ENCODE data around the gene ARL16.

ARL16 gene

GRCh38 chr17:81666092-81666341 lies 17.6 kb downstream of the ARL16 start:
- no peak for DNase-seq

DNA sequence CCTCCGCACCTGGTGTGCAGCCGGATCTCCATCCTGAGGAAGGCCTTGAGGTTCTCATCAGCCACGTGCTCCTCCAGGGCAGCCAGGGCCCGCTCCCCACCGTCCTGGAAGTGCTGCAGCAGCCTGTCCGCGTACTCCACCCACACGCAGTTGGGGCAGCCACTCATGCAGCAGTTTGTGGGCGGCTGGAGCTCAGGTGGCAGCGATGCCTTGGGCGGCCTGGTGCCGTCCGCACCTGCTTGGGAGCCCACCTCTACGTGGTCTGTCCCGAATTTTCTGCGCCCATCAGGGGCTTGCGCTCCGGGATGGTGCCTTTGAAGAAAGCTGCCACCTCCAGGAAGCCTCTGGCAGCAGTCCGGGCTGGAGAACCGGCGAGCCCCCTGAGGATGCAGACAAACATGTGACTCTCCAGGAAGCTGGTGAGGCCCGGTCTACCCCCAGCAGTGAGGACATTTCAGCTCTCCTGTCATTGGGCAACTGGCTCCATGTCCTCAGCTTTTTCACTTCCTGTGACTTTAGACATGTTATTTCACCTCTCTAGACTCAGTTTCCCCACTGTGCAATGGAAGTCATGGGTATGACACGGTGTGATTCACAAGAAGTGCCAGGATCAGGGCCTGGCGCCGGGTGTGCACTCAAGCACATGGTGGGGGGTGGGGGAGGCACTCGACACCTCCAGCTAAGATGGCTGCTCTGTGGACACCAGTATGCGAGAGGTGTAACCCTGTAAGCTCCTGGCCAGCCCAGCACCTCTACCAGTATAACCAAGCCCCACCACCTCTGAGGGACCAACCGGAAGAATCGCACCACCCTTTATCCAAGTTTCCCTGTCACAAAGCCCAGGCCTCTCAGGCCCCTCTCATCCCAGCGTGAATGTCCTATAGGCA lies 18.1 kb downstream of the ARL16 start:
- DNase-seq = peak in 1 of 2 donors; percentile 45

DNA sequence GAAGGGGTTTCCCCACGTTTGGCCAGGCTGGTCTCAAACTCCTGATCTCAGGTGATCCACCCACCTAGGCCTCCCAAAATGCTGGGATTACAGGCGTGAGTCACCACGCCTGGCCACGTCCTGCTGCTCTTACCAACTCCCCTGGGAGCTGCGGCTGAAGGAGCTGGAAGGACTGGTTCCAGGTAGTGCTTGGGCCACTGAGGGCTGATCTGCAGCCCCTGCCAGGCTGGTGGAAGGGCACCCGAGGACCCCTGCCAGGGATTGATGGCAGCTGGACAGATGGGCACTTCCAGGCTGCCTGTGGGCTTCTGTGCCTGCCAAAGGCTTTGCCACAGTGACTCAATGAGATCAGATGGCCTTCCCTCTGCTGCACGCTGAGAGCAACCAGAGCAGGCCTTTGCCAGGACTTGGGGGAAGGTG lies 19.5 kb downstream of the ARL16 start:
- DNase-seq = no peak

DNA sequence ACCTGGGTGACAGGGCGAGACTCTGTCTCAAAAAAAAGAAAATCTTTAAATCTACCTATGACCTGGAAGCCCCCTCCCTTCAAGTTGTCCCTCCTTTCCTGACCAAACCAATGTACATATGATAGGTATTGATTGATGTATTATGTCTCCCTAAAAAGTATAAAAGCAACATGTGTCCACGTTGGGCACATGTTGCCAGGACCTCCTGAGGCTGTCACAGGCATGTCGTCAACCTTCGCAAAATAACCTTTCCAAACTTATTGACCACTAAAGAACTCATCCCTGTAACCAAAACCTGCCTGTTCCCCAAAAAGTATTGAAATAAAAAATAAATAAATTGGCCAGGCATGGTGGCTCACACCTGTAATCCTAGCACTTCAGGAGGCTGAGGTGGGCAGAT lies 21.6 kb downstream of the ARL16 start:
- no peak for DNase-seq

GRCh38 chr17:81660441-81660840 lies 23.2 kb downstream of the ARL16 start:
- DNase-seq = no peak

GRCh38 chr17:81659038-81659437 lies 24.6 kb downstream of the ARL16 start:
- no peak for DNase-seq

DNA sequence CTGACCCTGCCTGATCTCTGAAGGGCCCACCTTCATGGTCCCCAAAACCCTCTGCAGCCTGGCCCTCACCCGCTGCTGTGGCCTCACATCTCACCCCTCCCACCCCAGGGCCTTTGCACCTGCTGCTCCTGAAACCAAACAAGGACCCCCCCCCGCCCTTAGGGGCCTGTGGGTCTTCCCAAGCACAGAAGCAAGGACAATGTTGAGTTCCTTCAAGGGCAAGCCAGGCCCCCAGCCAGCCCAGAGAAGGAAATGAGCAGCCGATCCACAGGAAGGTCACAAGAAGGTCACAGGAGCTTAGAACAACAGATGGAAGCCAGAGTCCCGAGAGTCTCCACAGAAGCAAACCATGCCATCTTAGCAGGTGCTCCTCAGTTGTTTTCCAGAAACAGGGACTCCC lies 26.8 kb downstream of the ARL16 start:
- no peak for DNase-seq

- DNase-seq = no peak
These were observed 27.4 kb downstream of the ARL16 start, which contains the start of gene PDE6G for GRCh38 chr17:81656118-81656743. Gene PDE6G, minus strand, starts transcription at chr17:81656542. Its CDS starts 3,237 bp downstream, at chr17:81653305.

GRCh38 chr17:81655378-81656117 lies 28.0 kb downstream of the ARL16 start:
- DNase-seq = no peak

GRCh38 chr17:81652906-81653771 lies 30.5 kb downstream of the ARL16 start:
- DNase-seq = no peak

DNA sequence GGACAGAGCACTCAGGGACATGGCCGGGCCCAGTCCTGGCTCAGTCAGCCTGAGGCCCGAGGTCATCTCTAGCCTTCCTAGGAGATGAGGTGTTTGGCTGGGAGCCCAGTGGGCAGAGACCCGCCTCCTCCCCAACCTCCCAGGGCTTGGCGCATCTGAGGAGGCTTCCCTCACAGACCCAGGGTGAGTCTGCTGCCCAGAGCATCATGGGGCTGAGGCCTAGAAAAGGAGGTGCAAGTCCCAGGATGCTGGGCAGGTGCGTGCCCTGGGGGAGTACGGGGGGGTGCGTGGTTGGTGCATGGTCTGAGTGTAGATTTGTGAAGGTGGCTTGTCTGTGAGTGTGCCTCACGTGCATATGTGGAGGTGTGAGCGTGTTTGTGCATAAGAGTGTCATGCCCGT lies 31.9 kb downstream of the ARL16 start:
- no peak for DNase-seq

GRCh38 chr17:81650951-81651350 lies 32.6 kb downstream of the ARL16 start:
- no peak for DNase-seq

DNA sequence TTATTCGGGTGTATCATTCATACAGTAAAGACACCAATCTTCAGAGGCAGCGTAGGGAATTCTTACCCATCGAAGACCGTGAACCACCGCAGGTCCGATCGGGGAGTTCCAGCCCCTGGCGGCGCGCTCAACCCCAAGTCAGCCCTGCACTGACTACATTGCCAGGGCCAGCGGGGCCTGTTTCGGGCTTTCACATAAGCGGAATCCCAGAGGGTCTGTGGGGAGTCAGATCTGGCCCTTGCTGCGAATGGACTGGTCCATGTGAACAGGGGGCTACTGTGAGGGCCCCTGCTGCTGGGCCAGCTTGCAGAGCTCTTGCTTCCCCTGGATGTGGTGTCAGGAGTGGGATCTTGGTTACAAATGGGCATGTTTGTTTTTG lies 34.9 kb downstream of the ARL16 start:
- no peak for DNase-seq

DNA sequence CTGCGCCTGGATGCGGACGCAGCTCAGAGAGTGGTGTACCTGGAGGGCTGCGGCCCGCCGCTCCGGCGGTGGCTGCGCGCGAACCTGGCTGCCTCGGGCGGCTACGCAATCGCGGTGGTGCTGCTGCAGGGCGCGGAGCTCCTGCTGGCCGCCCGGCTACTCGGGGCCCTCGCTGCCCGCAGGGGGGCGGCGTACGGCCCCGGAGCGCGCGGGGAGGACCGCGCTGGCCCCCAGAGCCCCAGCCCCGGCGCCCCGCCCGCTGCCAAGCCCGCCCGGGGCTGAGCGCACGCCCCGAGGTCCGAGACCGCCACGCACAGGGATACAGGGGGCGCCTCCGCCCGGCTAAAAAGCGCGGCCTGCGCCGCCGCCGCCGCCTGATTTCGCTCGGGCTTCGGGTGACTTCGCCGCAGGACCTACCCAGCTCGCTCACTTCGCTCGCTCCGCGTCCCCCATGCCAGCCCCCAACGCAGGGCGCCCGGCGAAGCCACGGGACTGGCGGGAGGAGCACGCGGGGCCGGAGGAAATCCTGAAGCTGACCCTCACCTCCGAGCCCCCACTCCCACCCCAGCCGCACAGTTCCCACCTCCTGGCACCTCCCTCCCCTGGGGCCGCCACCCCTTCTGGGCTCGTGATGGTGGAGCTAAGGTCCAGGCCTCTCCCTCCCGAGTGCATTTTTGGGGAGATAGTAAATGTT lies 35.4 kb downstream of the ARL16 start:
- DNase-seq = no peak

- no peak for DNase-seq
These were observed 36.0 kb downstream of the ARL16 start for GRCh38 chr17:81647640-81648012.

DNA sequence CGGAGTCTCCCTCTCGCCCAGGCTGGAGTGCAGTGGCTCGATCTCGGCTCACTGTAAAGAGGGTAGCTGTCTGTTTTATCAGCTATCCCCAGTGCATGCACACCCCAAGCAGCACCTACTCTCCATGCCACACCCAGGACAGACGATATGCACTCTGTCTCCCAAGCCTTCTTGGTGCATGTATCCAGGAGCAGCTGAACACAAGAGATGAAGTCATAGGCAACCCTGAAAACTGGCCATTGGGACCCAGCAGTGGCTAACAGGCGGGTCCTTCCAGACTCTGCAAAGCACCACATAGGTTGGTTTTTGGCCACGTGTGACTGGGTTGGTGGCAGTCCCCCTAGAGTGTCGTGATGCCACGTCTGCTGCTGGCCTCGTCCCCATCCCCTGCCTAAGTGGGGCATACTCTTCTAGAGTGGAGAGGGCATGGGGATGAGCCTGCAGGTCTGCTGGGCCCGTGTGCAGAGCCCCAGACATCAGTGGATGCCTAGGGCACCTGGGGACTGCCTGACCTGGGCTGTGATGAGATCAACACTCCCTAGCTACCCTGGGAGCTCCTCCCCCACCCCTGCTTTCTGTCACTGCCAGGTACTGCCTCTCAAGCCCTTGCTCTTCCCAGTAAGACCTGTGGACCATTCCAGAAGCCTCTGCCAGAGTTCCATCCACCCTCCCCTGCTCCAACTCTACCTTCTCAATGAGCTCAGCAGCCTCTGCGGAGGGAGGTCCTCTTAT lies 36.6 kb downstream of the ARL16 start:
- DNase-seq = no peak

DNA sequence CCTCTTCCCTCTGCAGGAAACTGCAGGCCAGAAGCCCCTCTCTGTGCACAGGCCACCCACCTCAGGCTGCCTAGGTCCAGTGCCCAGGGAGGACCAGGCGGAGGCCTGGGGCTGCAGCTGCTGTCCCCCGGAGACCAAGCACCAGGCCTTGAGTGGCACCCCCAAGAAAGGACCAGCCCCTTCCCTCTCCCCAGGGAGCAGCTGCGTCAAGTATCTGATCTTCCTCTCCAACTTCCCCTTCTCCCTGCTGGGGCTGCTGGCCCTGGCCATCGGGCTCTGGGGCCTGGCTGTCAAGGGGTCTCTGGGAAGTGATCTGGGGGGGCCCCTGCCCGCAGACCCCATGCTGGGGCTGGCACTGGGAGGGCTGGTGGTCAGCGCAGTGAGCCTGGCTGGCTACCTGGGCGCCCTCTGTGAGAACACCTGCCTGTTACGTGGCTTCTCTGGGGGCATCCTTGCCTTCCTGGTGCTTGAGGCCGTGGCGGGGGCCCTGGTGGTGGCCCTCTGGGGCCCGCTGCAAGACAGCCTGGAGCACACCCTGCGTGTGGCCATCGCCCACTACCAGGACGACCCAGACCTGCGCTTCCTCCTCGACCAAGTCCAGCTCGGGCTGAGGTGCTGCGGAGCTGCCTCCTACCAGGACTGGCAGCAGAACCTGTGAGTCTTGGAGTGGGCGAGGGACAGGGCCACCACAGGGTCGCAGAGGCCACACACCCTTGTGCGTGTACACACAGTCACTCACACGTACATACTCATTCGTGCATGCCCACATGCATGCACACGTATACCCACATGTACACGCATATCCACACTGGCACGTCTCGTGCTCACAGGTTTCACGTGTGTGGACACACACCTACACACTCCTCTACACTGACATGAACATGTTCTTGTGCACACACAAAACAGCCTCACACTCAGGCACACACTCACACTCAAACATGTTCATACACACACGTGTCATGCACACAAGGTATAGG lies 38.3 kb downstream of the ARL16 start:
- DNase-seq = no peak

- no peak for DNase-seq
These were observed 39.1 kb downstream of the ARL16 start for GRCh38 chr17:81644496-81644895.

- DNase-seq = no peak
These were observed 41.6 kb downstream of the ARL16 start for GRCh38 chr17:81641825-81642489.

- DNase-seq = no peak
These were observed 43.6 kb downstream of the ARL16 start for GRCh38 chr17:81640011-81640410.
